H9 (cell line): ENCODE measurements around the gene KREMEN1. TPM values are rescaled to one million over a fixed set of nuclear protein-coding genes. Genes with fewer than 3 reads are reported as not detected.

Source experiments
- DNase-seq: peaks from one replicate; pipeline ENCODE4 v3.0.0-alpha.2; 2017
- H2AFZ ChIP-seq: one replicate; pipeline ENCODE4 v1.6.1; 2013; ENCODE audit warnings: mild to moderate bottlenecking, low read length, control low read depth, moderate library complexity
- H2AK5ac ChIP-seq: 2 replicates; pipeline ENCODE4 v1.6.1; 2013; ENCODE audit warnings: low read length, control low read depth, mixed read lengths; ENCODE audit not compliant: insufficient read length
- H2BK120ac ChIP-seq: one replicate; pipeline ENCODE4 v1.6.1; 2013; ENCODE audit warnings: low read depth, mild to moderate bottlenecking, low read length, control low read depth, inconsistent platforms; ENCODE audit not compliant: poor library complexity, severe bottlenecking
- H2BK12ac ChIP-seq: 2 replicates; pipeline ENCODE4 v1.6.1; 2013; ENCODE audit warnings: low read length, control low read depth, mixed read lengths, low read depth; ENCODE audit not compliant: insufficient read length
- H2BK15ac ChIP-seq: 2 replicates; pipeline ENCODE4 v1.6.1; 2013; ENCODE audit warnings: low read depth, low read length, control low read depth
- H2BK20ac ChIP-seq: one replicate; pipeline ENCODE4 v1.6.1; 2013; ENCODE audit warnings: low read depth, mild to moderate bottlenecking, low read length, control low read depth, inconsistent platforms; ENCODE audit not compliant: poor library complexity, severe bottlenecking
- H2BK5ac ChIP-seq: 2 replicates; pipeline ENCODE4 v1.6.1; 2013; ENCODE audit warnings: low read length, control low read depth, mixed read lengths; ENCODE audit not compliant: insufficient read length
- H3K14ac ChIP-seq: 2 replicates; pipeline ENCODE4 v1.6.1; 2013; ENCODE audit warnings: low read length, control low read depth; ENCODE audit not compliant: insufficient read depth
- H3K18ac ChIP-seq: 2 replicates; pipeline ENCODE4 v1.6.1; 2013; ENCODE audit warnings: low read depth, mild to moderate bottlenecking, mixed read lengths, low read length, control low read depth; ENCODE audit not compliant: insufficient read length
- H3K23ac ChIP-seq: 2 replicates; pipeline ENCODE4 v1.6.1; 2013; ENCODE audit warnings: low read length, control low read depth, mixed read lengths, low read depth; ENCODE audit not compliant: insufficient read length
- H3K23me2 ChIP-seq: 2 replicates; pipeline ENCODE4 v1.6.1; 2013; ENCODE audit warnings: low read depth, mild to moderate bottlenecking, mixed read lengths, low read length, control low read depth; ENCODE audit not compliant: insufficient read length, poor library complexity, severe bottlenecking
- H3K27ac ChIP-seq: 2 replicates; pipeline ENCODE4 v1.5.1; 2013; ENCODE audit warnings: low read length, control low read depth, mixed read lengths, low read depth; ENCODE audit not compliant: insufficient read length
- H3K27me3 ChIP-seq: 2 replicates; pipeline ENCODE4 v1.6.1; 2013; ENCODE audit warnings: low read length, control low read depth, inconsistent platforms; ENCODE audit not compliant: insufficient read depth
- H3K4ac ChIP-seq: 2 replicates; pipeline ENCODE4 v1.6.1; 2013; ENCODE audit warnings: low read depth, mild to moderate bottlenecking, control low read depth, inconsistent platforms, low read length, moderate library complexity
- H3K4me1 ChIP-seq: 2 replicates; pipeline ENCODE4 v1.6.1; 2013; ENCODE audit warnings: low read length, control low read depth, inconsistent platforms; ENCODE audit not compliant: insufficient read depth
- H3K4me2 ChIP-seq: 2 replicates; pipeline ENCODE4 v1.6.1; 2013; ENCODE audit warnings: low read length, control low read depth, mixed read lengths; ENCODE audit not compliant: insufficient read length, insufficient read depth
- H3K56ac ChIP-seq: 2 replicates; pipeline ENCODE4 v1.6.1; 2013; ENCODE audit warnings: low read depth, mild to moderate bottlenecking, mixed read lengths, low read length, control low read depth; ENCODE audit not compliant: insufficient read length
- H3K79me1 ChIP-seq: 2 replicates; pipeline ENCODE4 v1.6.1; 2013; ENCODE audit warnings: low read depth, mild to moderate bottlenecking, moderate library complexity, low read length, control low read depth, inconsistent platforms; ENCODE audit not compliant: insufficient read depth, poor library complexity, severe bottlenecking
- H3K79me2 ChIP-seq: 2 replicates; pipeline ENCODE4 v1.6.1; 2013; ENCODE audit warnings: low read length, control low read depth, inconsistent platforms; ENCODE audit not compliant: insufficient read depth
- H3K9ac ChIP-seq: 2 replicates; pipeline ENCODE4 v1.6.1; 2013; ENCODE audit warnings: low read length, control low read depth, mixed read lengths; ENCODE audit not compliant: insufficient read length; ENCODE audit errors: extremely low read depth
- H3K9me3 ChIP-seq: one replicate; pipeline ENCODE4 v1.6.1; 2013; ENCODE audit warnings: low read depth, low read length, inconsistent platforms; ENCODE audit not compliant: control insufficient read depth
- H3T11ph ChIP-seq: one replicate; pipeline ENCODE4 v1.6.1; 2013; ENCODE audit warnings: mild to moderate bottlenecking, low read length, control low read depth, inconsistent platforms
- H4K20me1 ChIP-seq: one replicate; pipeline ENCODE4 v1.6.1; 2013; ENCODE audit not compliant: control insufficient read depth, insufficient read length, insufficient read depth
- H4K5ac ChIP-seq: 2 replicates; pipeline ENCODE4 v1.6.1; 2013; ENCODE audit warnings: low read depth, mild to moderate bottlenecking, mixed read lengths, low read length, control low read depth; ENCODE audit not compliant: insufficient read length
- H4K8ac ChIP-seq: replicated peaks from 2 replicates; pipeline ENCODE4 v1.6.1; 2013; ENCODE audit warnings: low read length, control low read depth, mixed read lengths, low read depth; ENCODE audit not compliant: insufficient read length
- H4K91ac ChIP-seq: 2 replicates; pipeline ENCODE4 v1.6.1; 2013; ENCODE audit warnings: low read depth, mild to moderate bottlenecking, moderate library complexity, mixed read lengths, low read length, control low read depth; ENCODE audit not compliant: insufficient read length
- H3K27ac Mint-ChIP-seq, 3 experiments: 2 replicates in 2 of 3; 3 replicates in 1 of 3; pipeline ENCODE4 v1.8.0; 2020 to 2021; ENCODE audit warnings: mixed read lengths in 3 of 3, mild to moderate bottlenecking in 1 of 3, moderate library complexity in 1 of 3
- H3K27me3 Mint-ChIP-seq: 2 replicates; pipeline ENCODE4 v1.8.0; 2021; ENCODE audit warnings: low read depth, mild to moderate bottlenecking, moderate library complexity, mixed read lengths
- H3K36me3 Mint-ChIP-seq, 3 experiments: 2 replicates in 2 of 3; 3 replicates in 1 of 3; pipeline ENCODE4 v1.8.0; 2020 to 2021; ENCODE audit warnings: low read depth in 3 of 3, mixed read lengths in 3 of 3; ENCODE audit not compliant: insufficient read depth in 1 of 3
- H3K4me1 Mint-ChIP-seq, 2 experiments: 2 replicates each; pipeline ENCODE4 v1.8.0; 2020; ENCODE audit warnings: mixed read lengths in 2 of 2
- H3K4me3 Mint-ChIP-seq, 2 experiments: 2 replicates in 1 of 2; 3 replicates in 1 of 2; pipeline ENCODE4 v1.8.0; 2020 to 2021; ENCODE audit warnings: mild to moderate bottlenecking in 2 of 2, mixed read lengths in 2 of 2, moderate library complexity in 1 of 2
- H3K9me3 Mint-ChIP-seq, 2 experiments: 2 replicates in 1 of 2; 3 replicates in 1 of 2; pipeline ENCODE4 v1.8.0; 2020; ENCODE audit warnings: mild to moderate bottlenecking in 2 of 2, mixed read lengths in 2 of 2, moderate library complexity in 1 of 2
- WGBS: extraction: QIAGEN DNeasy Blood & Tissue Kit; methylation state at CpG from one replicate; pipeline ENCODE4 v1.1.7; 2013; ENCODE audit warnings: missing lambda C conversion rate, low lambda C conversion rate, mixed read lengths; ENCODE audit not compliant: insufficient read length; ENCODE audit errors: extremely low coverage; 5-methylcytosine and 5-hydroxymethylcytosine counted together
- total RNA-seq: library from RNA; stranded (reverse); gene quantifications from 2 replicates; pipeline ENCODE4 v1.2.1, GENCODE V29; 2021
- TF ChIP-seq, protein P1 (sequence below): fragments of 200-600 bp; sonication (generic); conservative IDR thresholded peaks from 3 replicates; pipeline ENCODE4 v1.8.0; 2021; ENCODE audit warnings: antibody characterized with exemption, mild to moderate bottlenecking

Gene KREMEN1
- total RNA-seq, 1 experiment from 2014 or later: 2.4 TPM

- H2BK15ac ChIP-seq: no peak overlapping the region
- H3K79me1 ChIP-seq: no peaks in the 10 kb centered on the region
- H3K4me2 ChIP-seq: no peak overlapping the region
- H3K23ac ChIP-seq: no peak overlapping the region
- H2BK20ac ChIP-seq: no peak overlapping the region
- H3K18ac ChIP-seq: no peak overlapping the region
- H3K4ac ChIP-seq: no peak overlapping the region
- H4K5ac ChIP-seq: no peak overlapping the region
- no peak overlapping the region for H3K14ac ChIP-seq
- H4K20me1 ChIP-seq: no peaks in the 10 kb centered on the region
- no peak overlapping the region for H3K27ac ChIP-seq
- H2BK120ac ChIP-seq: no peak overlapping the region
- no peaks in the 10 kb centered on the region for H3K27me3 ChIP-seq
- peak; percentile 6 for DNase-seq
- no peak overlapping the region for H4K91ac ChIP-seq
- TF ChIP-seq, protein P1, sequence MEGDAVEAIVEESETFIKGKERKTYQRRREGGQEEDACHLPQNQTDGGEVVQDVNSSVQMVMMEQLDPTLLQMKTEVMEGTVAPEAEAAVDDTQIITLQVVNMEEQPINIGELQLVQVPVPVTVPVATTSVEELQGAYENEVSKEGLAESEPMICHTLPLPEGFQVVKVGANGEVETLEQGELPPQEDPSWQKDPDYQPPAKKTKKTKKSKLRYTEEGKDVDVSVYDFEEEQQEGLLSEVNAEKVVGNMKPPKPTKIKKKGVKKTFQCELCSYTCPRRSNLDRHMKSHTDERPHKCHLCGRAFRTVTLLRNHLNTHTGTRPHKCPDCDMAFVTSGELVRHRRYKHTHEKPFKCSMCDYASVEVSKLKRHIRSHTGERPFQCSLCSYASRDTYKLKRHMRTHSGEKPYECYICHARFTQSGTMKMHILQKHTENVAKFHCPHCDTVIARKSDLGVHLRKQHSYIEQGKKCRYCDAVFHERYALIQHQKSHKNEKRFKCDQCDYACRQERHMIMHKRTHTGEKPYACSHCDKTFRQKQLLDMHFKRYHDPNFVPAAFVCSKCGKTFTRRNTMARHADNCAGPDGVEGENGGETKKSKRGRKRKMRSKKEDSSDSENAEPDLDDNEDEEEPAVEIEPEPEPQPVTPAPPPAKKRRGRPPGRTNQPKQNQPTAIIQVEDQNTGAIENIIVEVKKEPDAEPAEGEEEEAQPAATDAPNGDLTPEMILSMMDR: no peak
- no peak overlapping the region for H2BK5ac ChIP-seq
- H2AFZ ChIP-seq: no peak overlapping the region
- Mint-ChIP-seq H3K36me3 (no peaks in the 10 kb centered on the region; a peak in 1 of 7 replicates), H3K4me3 (no peak overlapping the region), H3K9me3 (no peaks in the 10 kb centered on the region), H3K27me3 (peaks cover under 1% of the 10 kb centered on the region; the same call in 1 of the 2 replicates), H3K27ac (no peak overlapping the region; a peak in 1 of 7 replicates), H3K4me1 (peaks cover 31 to 45% of the 10 kb centered on the region in 2 experiments)
- no peak overlapping the region for H3T11ph ChIP-seq
- no CpG with 5 or more reads among the region's 6 CpGs for WGBS
- H3K56ac ChIP-seq: no peak overlapping the region
- H3K23me2 ChIP-seq: no peaks in the 10 kb centered on the region
- no peak overlapping the region for H3K9ac ChIP-seq
- H3K9me3 ChIP-seq: no peaks in the 10 kb centered on the region
- no peak overlapping the region for H2BK12ac ChIP-seq
- H3K4me1 ChIP-seq: peaks cover 4% of the 10 kb centered on the region; the same call in 1 of the 2 replicates
- no peaks in the 10 kb centered on the region for H3K79me2 ChIP-seq
- H4K8ac ChIP-seq: no peak overlapping the region
- no peak overlapping the region for H2AK5ac ChIP-seq
These were observed 75.2 kb downstream of the KREMEN1 start for GRCh38 chr22:29148036-29148435.
